Erythroblast (primary cell): ENCODE data around the gene LTC4S.
A peak's percentile ranks its signal among the peaks of the same experiment; 100 is the strongest.
"Not testable (repeated sequence)": the region's sequence is repeated elsewhere in the genome, so short reads cannot be mapped to it uniquely, and the experiment has no call there.

Experiments used
- DNase-seq, 2 experiments: peaks; one replicate each; lab custom pipeline; 2025; lab: John Stamatoyannopoulos, UW
- GATA1 ChIP-seq: IDR thresholded peaks from 2 replicates; pipeline ENCODE4 v1.6.1; 2011; ENCODE audit warnings: low read depth, mild to moderate bottlenecking, control low read depth, low read length, moderate library complexity
- POLR2A ChIP-seq: IDR thresholded peaks from 2 replicates; pipeline ENCODE4 v1.6.1; 2011; ENCODE audit warnings: mild to moderate bottlenecking, low read length

Gene LTC4S

DNA sequence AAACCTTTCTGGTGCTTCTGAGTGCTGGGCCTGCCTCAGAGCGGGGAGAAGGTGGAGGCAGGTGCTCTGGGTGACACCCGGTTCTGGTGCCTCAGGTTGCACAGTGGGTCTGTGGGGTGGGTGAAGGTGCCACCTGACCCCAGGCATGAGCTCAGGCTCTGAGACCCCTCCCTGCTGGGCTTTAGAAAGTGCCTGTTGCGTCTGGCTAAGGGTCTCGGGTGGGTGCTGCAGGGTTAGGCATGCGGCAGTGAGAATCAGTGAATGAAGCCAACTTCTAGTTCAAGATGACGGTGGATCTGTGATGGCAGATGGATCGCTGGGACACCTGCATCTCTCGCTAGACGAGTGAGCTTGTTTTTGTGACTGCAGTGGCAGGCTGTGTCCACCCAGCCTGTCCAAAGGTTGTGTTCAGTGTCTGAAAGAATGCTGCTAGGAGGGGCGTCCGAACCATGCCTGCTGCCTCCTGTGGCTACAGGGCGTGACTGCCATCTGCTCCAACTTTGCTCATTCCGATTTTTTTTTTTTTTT, 31.9 kb downstream of the LTC4S start:
- no peak for DNase-seq
- TF ChIP-seq POLR2A (no peak), GATA1 (no peak)

GRCh38 chr5:179827680-179828079, 33.9 kb downstream of the LTC4S start:
- TF ChIP-seq POLR2A (peak; percentile 0), GATA1 (no peak)
- no peak for DNase-seq

DNA sequence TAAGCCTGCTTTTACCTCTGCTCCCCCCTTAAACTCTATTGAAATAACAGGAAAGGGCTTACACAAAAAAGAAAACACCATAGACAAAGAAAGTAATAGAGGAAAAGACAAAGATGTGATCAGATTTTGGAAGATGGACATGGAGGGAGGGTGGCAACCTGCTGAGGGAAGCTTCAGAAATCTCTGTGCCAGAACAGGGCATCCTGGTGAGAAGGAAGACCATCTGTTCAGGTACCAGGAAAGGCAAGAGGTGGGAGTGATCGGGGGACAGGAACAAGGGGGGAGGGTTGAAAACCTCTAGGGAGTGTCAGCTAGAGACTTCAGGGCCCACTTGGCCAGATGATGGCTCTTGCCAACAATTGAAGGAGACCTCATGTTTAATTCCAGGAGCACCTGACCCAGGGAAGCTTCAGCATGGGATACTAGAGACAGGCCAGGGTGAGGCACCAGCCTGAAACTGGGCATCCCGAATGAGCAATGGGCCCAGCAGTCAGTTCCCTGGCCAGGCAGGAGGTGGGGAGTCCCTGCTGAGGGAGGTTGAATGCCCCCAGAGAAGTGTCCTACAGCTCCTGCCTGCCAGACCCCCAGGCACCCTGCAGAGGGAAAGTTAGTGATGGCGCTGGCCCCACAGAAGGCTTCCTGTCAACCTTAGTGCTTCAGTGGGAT, 35.1 kb downstream of the LTC4S start:
- no peak for DNase-seq
- no peak for TF ChIP-seq GATA1
- no peak for TF ChIP-seq POLR2A

GRCh38 chr5:179829732-179830435, 36.1 kb downstream of the LTC4S start:
- TF ChIP-seq GATA1 (no peak), POLR2A (no peak)
- DNase-seq: no peak

GRCh38 chr5:179830818-179831468, 37.2 kb downstream of the LTC4S start:
- TF ChIP-seq GATA1 (no peak), POLR2A (no peak)
- DNase-seq: no peak

- DNase-seq: no peak
- TF ChIP-seq POLR2A: no peak
- TF ChIP-seq GATA1: no peak
Observed at GRCh38 chr5:179832039-179832745, 38.4 kb downstream of the LTC4S start.

DNA sequence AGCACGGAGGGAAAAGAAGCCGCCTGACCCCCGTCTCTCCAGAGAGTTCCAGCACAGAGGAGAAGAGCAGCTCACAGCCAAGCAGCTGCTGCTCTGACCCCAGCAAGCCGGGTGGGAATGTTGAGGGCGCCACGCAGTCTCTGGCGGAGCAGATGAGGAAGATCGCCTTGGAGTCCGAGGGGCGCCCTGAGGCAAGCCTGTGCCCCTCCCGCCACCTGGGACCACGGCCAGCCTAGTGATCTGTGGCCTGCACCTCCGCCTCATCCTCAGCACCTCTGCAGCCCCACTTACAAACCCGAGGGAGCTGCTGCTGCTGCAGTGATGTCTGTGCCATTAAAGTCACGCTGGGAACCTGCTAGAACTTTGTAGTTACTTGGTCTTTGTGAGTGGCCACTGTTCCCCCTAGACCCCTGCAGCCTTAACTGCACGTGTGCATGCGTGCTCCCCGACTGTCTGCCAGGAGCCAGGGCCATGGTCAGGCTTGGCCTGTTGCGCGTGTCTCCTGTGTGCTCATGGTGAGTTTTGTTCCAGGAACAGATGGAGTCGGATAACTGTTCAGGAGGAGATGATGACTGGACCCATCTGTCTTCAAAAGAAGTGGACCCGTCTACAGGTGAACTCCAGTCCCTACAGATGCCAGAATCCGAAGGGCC, 39.4 kb downstream of the LTC4S start:
- no peak for TF ChIP-seq POLR2A
- TF ChIP-seq GATA1: no peak
- no peak for DNase-seq

DNA sequence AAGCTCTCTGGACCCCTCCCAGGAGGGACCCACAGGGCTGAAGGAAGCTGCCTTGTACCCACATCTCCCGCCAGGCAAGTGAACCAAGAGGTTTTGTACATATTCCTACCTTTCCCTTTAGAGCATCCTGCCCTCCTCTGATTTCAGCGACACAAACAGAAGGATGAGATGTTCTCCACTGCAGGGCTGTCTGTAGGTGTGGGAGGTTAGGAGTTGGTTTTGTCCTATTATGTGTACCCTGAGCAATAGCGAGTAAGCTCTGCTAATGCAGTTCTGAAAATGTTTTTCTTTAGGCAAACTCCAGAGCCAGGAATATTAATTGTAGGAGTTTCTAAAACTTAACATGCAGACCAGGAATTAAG, 39.9 kb downstream of the LTC4S start:
- TF ChIP-seq POLR2A (no peak), GATA1 (no peak)

GRCh38 chr5:179834120-179834519, 40.3 kb downstream of the LTC4S start:
- no peak for TF ChIP-seq GATA1
- TF ChIP-seq POLR2A: no peak
- no peak for DNase-seq

More for the DNA sequence above, 39.9 kb downstream of the LTC4S start:
- DNase-seq: no peak

GRCh38 chr5:179834871-179835270, 41.1 kb downstream of the LTC4S start:
- not testable (repeated sequence) for DNase-seq

- DNase-seq: peak; percentile 52 to 64
- TF ChIP-seq POLR2A (no peak), GATA1 (no peak)
Observed at GRCh38 chr5:179836225-179837019, 42.6 kb downstream of the LTC4S start.
